ENCODE results near the gene CEP104.

- TF ChIP-seq, protein P1, sequence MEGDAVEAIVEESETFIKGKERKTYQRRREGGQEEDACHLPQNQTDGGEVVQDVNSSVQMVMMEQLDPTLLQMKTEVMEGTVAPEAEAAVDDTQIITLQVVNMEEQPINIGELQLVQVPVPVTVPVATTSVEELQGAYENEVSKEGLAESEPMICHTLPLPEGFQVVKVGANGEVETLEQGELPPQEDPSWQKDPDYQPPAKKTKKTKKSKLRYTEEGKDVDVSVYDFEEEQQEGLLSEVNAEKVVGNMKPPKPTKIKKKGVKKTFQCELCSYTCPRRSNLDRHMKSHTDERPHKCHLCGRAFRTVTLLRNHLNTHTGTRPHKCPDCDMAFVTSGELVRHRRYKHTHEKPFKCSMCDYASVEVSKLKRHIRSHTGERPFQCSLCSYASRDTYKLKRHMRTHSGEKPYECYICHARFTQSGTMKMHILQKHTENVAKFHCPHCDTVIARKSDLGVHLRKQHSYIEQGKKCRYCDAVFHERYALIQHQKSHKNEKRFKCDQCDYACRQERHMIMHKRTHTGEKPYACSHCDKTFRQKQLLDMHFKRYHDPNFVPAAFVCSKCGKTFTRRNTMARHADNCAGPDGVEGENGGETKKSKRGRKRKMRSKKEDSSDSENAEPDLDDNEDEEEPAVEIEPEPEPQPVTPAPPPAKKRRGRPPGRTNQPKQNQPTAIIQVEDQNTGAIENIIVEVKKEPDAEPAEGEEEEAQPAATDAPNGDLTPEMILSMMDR (IDR thresholded peaks at IDR 0.05) = no peak
- TF ChIP-seq POLR2A (IDR thresholded peaks at IDR 0.05) = no peak
Measured at GRCh38 chr1:3896396-3897000, 39.5 kb upstream of the CEP104 start.

Measured in heart left ventricle (tissue), 13 donors.